ENCODE measurements around the gene CRYBG3. TPM values are rescaled to one million over a fixed set of nuclear protein-coding genes. Genes with fewer than 3 reads are reported as not detected.

CRYBG3 gene
- total and polyA plus RNA-seq, 4 donors: 3.8 to 64.0 (median 15.3) TPM

DNA sequence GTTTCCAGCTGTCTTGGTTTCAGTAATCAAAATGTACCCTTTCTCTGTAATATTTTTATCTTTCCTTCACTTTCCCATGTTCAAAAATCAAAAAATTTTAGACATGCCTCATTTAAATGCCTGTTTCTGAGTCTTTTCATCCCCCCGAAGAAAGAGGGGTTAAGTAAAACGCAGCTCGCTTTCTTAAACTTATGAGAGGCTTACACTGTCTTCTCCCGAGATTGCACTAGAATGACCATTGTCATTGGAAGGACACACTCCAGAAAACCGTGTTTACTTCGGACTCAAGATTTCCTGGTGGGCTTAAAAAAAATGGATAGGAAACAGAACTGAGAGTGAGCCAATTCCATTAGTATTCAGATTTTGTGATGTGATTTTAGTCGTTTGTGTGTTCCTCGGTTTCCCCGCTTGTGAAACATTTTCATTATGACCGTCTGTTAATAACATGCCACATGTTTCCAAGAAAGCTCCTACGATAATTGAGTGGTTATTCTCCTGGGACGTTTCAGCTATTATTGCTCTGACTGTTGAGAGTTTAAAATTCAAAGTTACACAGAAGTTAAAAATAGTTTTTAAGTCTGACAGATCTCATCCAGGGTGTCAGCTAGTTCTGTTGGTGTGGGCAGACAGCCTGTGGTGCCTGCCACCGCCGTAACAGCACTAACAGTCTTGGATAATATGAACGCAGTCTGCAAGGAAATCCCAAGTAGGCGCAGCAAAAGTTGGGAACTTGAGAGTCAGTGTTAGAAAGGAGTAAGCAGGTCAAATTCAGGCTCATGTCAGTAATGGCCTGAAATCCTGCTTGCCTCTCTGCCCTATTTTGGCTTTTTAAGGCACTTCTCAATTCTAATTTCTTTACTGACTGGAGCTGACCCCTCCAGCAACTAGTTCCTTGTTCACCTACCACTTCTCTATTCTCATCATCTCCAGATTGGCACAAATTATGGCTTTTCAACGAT lies 1.5 kb downstream of the CRYBG3 start:
- Histone ChIP-seq H3K4me3 (peak overlapping the region; percentile 98), H3K9me3 (ENCODE audit: control insufficient read depth in 4 of 4, insufficient read depth in 3 of 4, low read length in 3 of 4) (no peaks in the 10 kb centered on the region), H3K4me1 (ENCODE audit: control insufficient read depth in 5 of 5, insufficient read depth in 5 of 5, low read length in 5 of 5) (peaks cover 0 to 31% (median 15%) of the 10 kb centered on the region in 5 donors), H3K27ac (ENCODE audit: low read depth in 1 of 2, low read length in 1 of 2) (peak overlapping the region in 1 of 2 donors; percentile 97), H3K27me3 (ENCODE audit: control insufficient read depth in 3 of 3, insufficient read depth in 3 of 3, low read length in 2 of 3) (no peaks in the 10 kb centered on the region), H3K36me3 (ENCODE audit: control insufficient read depth in 4 of 4, insufficient read depth in 4 of 4, low read length in 4 of 4) (peaks cover 0 to 3% (median 0%) of the 10 kb centered on the region in 4 donors), H3K9ac (ENCODE audit: insufficient read depth in 1 of 2, low read length in 2 of 2) (peak overlapping the region in 1 of 2 donors; percentile 85)
- TF ChIP-seq CTCF (IDR thresholded peaks at IDR 0.05; ENCODE audit: control extremely low read depth, extremely low read depth): no peak
- WGBS, 2 donors: 44 to 67% methylated on average over 17 of the region's 17 CpGs
- ATAC-seq (ENCODE audit: insufficient read depth, low FRiP score) (no peak), DNase-seq (peak; percentile 13 to 53 (median 45))

DNA sequence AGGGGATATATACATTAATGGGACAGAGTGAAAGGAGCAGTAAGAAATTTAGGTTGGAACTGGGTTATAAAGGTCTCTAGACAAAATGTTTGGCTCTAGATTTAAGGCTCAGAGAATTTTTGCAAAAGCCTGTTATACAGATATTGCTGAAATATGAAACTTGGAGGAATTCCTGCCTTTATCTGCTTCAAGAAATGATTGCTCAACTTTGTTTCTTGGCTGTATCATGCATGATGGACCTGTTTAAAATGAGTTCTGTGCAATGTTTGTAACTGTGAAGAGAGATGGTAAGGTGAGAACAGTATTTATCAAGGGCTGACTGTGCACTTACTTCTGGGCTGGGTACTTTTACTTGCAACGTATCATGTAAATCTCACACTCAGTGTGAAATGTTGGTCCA lies 3.3 kb downstream of the CRYBG3 start:
- peaks cover 0 to 30% (median 18%) of the 10 kb centered on the region in 5 donors for H3K4me1 ChIP-seq (ENCODE audit: control insufficient read depth in 5 of 5, insufficient read depth in 5 of 5, low read length in 5 of 5)
- H3K4me3 ChIP-seq: no peak overlapping the region
- no peaks in the 10 kb centered on the region for H3K9me3 ChIP-seq (ENCODE audit: control insufficient read depth in 4 of 4, insufficient read depth in 3 of 4, low read length in 3 of 4)
- TF ChIP-seq CTCF (IDR thresholded peaks at IDR 0.05; ENCODE audit: control extremely low read depth, extremely low read depth): no peak
- peaks cover 0 to 3% (median 0%) of the 10 kb centered on the region in 4 donors for H3K36me3 ChIP-seq (ENCODE audit: control insufficient read depth in 4 of 4, insufficient read depth in 4 of 4, low read length in 4 of 4)
- 93 to 98% methylated on average over 1 of the region's 1 CpG for WGBS, 2 donors
- H3K9ac ChIP-seq (ENCODE audit: insufficient read depth in 1 of 2, low read length in 2 of 2): no peak overlapping the region
- H3K27me3 ChIP-seq (ENCODE audit: control insufficient read depth in 3 of 3, insufficient read depth in 3 of 3, low read length in 2 of 3): no peaks in the 10 kb centered on the region
- no peak for ATAC-seq (ENCODE audit: insufficient read depth, low FRiP score)
- DNase-seq: peak in 2 of 3 donors; percentile 25 to 71
- H3K27ac ChIP-seq (ENCODE audit: low read depth in 1 of 2, low read length in 1 of 2): no peak overlapping the region

- Histone ChIP-seq H3K4me3 (no peak overlapping the region), H3K27ac (ENCODE audit: low read depth in 1 of 2, low read length in 1 of 2) (no peak overlapping the region), H3K9me3 (ENCODE audit: control insufficient read depth in 4 of 4, insufficient read depth in 3 of 4, low read length in 3 of 4) (no peaks in the 10 kb centered on the region), H3K9ac (ENCODE audit: insufficient read depth in 1 of 2, low read length in 2 of 2) (no peak overlapping the region), H3K27me3 (ENCODE audit: control insufficient read depth in 3 of 3, insufficient read depth in 3 of 3, low read length in 2 of 3) (no peaks in the 10 kb centered on the region), H3K36me3 (ENCODE audit: control insufficient read depth in 4 of 4, insufficient read depth in 4 of 4, low read length in 4 of 4) (no peaks in the 10 kb centered on the region), H3K4me1 (ENCODE audit: control insufficient read depth in 5 of 5, insufficient read depth in 5 of 5, low read length in 5 of 5) (peaks cover 0 to 33% (median 18%) of the 10 kb centered on the region in 5 donors)
- ATAC-seq (ENCODE audit: insufficient read depth, low FRiP score): no peak
- 73% methylated on average over 2 of the region's 2 CpGs for WGBS, 2 donors
- DNase-seq: no peak
- TF ChIP-seq CTCF (IDR thresholded peaks at IDR 0.05; ENCODE audit: control extremely low read depth, extremely low read depth): no peak
Measured at GRCh38 chr3:97827741-97828471, 6.1 kb downstream of the CRYBG3 start.
